ENCODE measurements around the gene AHDC1.
"Not testable (repeated sequence)": the region's sequence is repeated elsewhere in the genome, so short reads cannot be mapped to it uniquely, and the experiment has no call there.

Gene AHDC1

DNA sequence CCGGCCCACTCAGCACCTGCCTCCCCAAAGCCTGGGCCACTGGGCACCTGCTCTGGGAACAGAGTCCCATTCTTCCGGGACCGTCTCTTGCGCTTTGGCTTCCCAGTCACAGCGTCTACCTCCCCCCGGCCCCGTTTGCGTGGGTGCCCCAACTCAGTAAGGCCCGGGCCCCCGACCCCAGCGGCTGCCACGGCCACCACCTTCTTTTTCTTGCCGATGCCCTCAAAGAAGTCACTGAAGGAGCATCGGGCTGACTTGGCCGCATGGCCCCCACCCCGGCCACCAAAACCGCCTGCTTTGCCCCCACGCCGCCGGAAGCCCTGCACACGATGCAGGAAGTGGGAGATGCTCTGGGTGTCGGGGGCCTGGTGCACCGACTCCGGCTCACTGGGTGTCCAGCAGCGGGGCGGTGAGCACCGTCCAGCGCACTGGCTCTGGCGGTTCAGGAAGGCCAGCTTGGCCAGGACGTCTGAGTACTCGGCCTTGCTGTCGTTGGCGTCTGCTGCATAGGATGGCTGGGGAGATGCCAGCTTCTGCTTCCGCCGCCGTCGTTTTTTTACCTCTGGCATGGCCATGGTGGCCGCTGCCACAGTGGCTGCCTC lies 54.0 kb downstream of the AHDC1 start:
- no peak for DNase-seq (ENCODE audit: low read depth in 2 of 2)

DNA sequence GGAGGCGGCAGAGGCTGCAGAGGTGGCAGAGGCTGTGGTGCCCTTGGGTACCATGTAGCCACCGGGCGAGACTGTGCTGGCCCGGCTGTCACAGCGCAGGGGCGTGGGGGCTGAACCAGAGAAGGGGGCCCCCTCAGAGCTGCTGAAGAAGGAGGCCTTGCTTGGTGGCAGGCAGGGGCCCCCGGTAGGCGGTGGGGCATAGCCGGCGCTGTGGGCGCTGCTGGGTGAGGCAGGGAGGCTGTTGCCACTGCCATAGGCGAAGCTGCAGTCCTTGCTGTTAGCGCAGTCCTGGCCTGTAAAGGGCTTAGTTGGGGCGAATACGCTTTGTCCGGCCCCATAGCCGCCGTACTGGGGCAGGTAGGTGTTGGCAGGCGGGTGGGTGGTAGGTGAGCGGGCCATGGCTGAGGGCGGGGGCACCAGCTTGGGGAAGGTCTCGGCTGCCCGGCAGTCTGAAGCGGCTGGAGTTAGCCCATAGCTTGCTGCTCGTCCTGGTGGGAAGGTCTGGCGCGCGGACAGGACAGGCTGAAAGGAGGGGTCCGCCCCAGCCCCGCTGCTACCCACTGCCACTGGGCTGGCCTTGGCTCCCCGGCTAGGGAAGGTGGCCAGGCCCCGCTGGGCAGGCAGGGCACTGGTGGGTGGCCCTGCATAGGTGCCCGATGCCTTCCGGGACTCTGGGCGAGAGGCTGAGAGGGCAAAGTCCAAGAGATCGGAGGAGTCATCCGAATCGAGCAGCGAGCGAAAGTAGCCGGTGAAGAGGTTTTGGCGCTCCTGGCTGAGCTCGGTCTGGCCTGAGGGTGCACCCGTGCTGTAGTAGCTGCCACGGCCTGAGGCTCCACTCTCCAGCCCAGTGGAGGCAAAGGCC lies 54.9 kb downstream of the AHDC1 start:
- DNase-seq (ENCODE audit: low read depth in 2 of 2) = no peak

DNA sequence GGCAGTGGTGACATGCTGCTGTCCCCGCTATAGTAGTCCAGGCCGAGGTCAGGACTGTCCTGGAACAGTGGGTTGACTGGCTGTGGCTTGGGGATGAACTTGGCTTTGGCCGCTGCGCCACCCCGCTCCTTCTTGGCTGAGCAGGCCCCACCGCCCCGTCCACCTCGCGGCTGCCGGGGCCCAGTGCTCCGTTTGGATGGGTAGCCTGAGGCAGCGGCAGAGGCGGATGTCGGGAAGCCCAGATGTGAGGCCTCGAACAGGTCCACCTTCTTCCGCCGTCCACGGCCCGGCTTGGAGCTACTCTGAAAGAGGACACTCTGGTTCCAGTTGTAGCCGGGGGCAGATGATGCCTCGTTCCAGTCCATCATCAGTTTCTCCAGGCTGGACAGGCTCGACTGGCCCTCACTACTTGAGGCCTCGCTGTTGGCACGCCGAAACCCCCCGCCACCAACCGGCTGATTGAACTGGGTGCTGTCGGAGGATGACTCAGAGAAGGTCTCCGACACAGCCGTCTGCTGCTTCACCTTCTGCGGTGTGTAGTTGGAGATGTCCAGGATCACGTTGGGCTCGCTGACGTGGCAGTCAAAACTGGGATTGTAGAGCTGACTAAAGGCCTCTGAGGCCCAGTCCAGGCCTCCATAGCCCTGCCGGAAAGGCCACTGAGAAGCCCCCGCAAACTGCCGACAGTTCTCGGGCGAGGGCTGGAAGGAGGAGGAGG lies 55.6 kb downstream of the AHDC1 start:
- no peak for DNase-seq (ENCODE audit: low read depth in 2 of 2)

DNA sequence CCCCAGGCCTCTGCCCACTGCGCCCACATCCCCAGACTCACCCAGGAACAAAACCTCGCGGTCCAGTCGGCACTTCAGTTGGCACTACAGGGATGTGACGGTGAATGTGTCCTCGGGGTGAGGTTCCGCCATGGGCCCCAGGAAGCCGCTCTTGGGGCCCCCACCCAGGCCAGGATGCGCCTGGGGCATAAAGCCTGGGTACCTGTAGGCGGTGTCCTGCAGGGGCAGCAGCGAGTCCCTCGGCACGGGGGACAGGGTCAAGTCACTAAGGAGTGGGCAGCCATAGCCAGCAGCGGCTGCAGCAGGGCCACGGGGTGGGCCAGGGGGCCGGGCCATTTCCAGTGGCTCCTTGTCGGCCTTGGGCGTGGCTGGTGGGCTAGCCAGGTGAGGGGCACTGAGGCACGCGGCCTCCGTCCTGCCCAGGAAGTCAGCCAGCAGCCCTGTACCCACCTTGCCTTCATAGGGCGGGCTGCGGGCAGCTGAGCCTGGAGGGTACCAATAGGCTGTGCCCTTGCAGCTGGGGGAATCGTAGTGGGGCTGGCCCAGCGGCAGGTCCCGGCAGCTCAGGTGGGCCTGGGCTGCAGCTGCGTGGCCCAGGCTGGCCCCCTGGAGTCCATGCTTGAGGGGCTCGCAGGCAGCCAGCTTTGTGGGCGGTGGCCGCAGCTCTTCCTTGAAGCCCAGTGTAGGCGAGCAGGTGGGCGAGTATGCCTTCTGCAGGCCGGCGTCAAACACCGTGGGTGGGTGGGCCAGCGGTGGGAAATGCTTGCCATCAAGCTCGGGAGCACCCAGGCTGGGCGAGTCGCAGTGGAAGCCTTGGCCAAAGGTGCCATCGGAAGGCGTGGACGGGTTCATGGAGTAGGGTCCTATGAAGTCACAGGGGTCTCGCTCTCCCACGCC lies 56.5 kb downstream of the AHDC1 start:
- DNase-seq (ENCODE audit: low read depth in 2 of 2) = no peak

DNA sequence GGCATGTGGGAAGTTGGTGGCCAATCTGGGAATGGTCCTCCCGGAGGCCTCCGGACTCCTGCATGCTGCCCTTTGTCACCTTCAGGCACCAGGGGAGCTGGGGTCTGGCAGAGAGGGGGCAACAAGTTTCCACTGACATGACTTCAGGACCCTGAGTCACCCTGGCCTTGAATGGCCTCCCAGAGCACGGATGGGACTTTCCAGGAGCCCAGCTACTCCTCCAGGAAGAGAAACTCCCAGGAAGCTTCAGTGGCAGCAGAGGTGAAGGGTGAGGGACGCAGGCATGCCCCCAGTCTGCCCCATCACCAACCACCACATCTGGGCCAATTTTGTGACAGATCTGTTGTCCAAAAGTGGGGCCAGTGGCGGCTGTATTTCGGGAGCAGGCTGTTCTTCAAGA lies 58.1 kb downstream of the AHDC1 start:
- DNase-seq (ENCODE audit: low read depth in 2 of 2) = no peak

DNA sequence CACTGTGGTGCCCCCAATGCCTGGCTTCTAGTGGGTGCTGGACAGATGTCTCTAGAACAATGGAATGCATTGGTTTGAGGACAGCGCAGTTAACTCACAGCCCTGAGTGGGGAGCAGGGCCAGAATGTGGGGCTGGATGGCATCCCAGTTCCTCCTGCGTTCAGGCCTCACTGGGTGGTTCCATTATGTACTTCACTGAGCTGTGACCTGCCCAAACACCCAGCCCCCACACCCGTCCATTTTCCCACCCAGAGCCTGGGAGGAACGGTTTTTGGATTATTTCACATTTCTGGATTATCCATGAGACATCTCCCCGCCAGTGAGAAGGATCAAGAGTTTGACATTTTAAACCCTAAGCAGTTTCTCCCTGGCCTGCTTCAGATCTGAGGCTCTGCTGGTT lies 58.7 kb downstream of the AHDC1 start:
- DNase-seq (ENCODE audit: low read depth in 2 of 2) = no peak

DNA sequence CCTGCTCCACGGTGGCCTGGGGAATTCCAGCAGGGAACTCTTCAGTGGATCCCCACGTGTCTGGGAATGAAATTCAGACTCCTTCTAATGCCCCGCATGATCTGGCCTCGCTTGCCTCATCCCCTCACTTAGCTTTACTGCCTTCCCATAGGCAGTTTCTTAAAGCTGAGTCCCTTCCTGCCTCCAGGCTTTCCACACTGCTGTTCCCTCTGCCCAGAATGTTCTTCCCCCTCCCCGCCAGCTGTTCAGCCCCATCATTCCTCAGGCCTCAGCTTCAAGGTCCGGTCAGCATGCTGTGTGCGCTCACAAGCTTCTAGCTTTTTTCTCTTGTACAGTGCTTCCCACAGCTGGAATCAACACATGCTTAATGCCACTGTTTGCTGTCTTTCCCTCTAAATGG lies 59.1 kb downstream of the AHDC1 start:
- DNase-seq (ENCODE audit: low read depth in 2 of 2) = no peak

DNA sequence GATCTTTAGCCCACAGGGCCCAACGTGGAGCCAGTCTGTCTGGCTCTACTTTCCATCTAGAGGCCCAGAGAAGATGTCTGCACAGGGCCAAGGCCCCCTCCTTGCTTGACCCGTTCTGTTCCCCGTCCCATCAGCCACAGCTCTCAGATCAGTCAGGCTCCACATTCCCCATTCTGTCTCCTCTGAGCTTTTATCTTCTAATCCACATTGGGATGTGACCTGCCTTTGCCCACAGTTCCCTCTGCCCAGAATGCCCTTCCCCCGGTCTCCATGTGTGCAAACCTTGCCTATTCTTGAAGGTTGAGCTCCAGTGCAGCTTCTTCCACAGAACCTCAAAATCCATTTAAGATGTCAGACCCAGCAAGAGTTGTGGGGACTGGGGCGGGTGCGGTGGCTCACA lies 60.7 kb downstream of the AHDC1 start:
- no peak for DNase-seq (ENCODE audit: low read depth in 2 of 2)

DNA sequence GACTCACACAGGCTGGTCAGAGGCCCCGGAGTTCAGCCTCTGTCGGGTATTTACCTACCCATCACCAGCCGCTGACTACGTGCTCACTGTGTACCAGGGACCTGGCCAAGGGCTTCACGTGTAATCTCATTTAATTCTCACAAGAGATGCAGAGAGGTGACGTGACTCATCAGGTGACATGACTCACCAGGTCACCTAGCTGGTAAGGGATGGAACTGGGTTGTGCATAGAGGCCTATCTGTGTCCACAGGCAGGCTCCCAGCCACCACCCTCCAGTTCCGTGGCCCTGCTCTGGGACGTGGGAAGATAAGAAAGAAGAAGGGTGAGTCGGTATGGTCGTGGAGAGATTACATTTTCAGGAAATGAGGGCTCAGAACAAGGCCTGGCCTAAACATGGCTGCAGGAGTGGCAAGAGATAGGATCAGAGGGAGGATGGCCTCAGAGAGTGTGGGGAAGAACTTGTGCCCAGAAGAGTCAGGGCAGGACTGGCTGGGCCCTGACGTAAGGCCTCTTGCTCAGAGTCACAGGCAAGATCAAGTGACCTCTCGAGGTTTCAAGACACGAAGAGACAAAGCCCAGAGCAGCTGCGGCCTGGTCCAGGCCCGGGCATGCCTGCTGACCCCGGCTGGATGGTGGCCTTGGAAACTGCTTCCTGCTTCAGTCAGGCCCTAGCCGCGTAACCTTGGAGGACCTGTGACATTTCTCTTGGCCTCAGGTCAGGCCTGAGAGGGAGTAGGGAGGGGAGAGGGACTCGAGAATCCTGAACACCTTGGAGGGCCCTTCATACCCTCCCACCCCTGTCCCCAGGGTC lies 61.3 kb downstream of the AHDC1 start:
- DNase-seq (ENCODE audit: low read depth in 2 of 2) = no peak

DNA sequence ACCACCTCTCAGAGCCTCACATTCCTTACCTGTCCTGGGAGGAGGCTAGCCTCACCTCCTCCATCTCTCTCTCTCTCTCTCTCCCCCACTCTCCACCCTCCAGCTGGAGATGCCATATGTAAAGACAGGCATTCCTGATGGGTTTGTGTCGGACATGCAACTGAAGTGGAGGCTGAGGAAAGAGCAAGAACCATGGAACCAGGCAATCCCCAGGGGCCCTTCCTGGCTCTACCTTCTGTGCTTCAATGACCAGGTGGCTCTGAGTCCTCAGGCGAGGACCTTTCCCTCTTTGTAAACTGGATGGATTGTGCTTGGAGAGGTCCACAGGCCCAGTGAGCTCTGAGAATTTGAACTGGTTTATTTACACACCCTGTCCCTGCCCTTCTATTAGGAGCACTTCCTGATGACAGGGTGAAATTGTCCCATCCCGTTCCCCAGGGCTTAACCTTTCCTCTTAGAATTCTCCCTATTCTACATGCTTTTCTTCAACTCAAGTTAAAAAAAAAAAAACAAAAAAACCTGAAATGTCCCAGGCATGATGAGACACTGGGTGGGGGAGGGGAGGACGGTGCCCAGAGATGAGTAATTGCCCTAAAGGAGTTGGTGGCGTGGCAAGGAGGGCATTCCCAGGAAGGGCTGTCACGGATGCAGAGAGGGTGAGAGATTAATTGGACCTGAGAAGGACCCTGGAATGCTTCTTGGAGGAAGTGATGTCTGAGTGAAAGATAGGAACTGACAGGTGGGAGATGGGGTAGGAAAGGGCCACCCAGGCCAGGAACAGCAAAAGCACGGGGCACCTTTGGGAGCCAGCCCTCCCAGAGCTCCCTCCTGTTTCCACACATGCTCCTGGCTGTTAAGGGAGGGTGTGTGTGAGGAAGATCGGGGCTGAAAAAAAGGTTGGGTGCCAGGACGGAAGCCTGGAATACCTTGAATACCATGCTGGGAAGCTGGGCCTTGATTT lies 63.8 kb downstream of the AHDC1 start:
- DNase-seq (ENCODE audit: low read depth in 2 of 2) = no peak

DNA sequence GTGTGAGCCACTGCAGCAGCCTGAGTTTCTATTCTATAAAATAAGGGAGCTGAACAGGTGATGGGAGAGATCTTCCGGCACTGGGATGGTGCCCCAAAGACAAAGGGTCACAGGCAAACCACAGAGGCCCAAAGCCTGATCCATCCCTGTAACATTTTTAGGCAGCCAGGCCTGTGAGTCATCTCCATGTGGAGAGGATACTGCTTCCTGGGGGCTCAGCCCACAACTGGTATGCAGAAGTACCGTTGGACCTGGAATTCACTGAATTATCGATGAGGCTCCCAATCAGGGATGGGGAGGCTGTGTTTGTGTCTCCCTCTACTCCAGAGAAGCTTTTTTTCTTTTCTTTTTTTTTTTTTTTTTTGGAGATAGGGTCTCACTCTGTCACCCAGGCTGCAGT lies 65.2 kb downstream of the AHDC1 start:
- DNase-seq (ENCODE audit: low read depth in 2 of 2) = no peak

DNA sequence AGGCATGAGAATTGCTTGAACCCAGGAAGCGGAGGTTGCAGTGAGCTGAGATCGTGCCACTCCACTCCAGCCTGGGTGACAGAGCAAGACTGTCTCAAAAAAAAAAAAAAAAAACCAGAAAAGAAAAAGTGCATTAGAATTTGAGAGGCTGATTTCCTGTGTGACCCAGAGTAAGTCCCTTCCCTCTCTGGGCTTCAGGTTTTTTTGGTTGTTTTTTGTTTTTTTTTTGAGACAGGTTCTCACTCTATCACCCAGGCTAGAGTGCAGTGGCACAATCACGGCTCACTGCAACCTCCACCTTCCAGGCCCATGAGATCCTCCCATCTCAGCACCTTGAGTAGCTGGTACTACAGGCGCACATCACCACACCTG lies 65.7 kb downstream of the AHDC1 start:
- not testable (repeated sequence) for DNase-seq (ENCODE audit: low read depth in 2 of 2)

DNA sequence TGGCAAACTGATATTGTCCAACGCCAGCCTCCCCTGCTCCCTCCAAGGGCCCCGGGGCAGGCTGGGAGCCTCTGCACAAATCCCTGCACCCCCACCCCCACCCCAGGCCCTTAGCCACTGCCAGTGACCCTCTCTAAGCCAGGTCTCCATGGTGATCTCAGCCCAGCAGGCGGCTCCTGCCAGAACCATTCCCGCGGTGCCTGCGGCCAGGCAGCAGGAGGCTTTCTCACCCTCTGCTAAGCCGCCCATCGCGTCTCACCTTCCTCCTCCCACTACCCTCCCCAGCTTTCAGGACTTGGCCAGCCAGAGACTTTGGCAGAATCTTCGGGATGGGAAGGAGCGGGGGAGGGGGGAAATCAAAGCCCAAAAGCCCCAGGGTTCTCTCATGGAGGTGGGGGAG lies 67.2 kb downstream of the AHDC1 start:
- no peak for DNase-seq (ENCODE audit: low read depth in 2 of 2)

DNA sequence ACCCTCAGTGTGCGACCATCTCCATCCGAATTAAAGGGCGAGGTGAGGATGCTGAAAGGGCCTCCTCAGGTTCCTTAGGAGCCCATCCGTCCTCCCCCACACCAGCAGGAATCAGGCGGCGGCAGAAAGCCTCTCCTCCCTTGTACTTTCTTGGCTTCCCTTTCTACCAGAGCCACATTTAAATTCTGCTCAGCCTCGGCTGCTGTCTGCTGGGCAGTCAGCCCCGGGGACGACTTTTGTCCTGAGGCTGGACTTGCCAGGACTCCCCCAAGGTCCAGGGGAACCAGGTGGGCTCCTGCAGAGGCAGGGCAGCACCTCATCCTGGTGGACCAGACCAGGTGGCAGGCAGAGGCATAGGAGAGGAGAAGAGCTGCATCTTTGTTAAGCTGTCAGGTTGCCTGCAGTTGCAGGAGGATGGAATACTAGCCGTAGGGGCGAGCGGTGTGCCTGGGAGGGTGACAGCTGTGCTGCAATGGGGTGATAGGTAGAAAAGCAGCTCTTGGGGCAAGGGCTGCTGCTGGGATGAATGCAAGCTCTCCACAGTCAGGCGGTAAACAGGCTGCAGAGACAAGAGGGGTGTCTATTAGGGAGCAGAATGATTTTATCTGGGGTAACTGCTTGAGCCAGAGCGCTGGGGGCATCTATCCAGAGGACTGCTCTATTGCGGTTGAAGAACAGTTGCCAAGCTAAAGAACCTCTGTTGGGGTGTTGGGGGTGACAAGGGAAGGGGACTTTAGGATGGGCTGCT lies 67.8 kb downstream of the AHDC1 start:
- DNase-seq (ENCODE audit: low read depth in 2 of 2) = no peak

DNA sequence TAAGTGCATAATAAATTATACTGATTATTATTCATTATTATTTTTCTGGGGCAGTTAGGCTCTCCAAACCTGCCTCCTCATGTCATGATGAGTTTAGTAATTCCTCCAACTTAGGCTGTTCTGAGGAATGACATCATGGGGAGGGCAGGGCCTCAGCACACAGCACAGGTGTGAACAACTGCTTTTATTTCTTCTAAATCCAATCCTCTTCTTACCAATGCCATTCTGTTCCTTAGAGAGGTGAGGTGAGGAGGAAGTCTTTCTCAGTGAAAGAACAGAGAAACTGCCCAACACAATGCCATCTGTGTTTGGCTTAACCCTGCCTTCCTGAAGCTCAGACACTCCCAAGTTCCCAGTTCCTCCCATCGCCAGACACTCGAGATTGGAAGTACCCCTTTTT lies 68.6 kb downstream of the AHDC1 start:
- no peak for DNase-seq (ENCODE audit: low read depth in 2 of 2)

DNA sequence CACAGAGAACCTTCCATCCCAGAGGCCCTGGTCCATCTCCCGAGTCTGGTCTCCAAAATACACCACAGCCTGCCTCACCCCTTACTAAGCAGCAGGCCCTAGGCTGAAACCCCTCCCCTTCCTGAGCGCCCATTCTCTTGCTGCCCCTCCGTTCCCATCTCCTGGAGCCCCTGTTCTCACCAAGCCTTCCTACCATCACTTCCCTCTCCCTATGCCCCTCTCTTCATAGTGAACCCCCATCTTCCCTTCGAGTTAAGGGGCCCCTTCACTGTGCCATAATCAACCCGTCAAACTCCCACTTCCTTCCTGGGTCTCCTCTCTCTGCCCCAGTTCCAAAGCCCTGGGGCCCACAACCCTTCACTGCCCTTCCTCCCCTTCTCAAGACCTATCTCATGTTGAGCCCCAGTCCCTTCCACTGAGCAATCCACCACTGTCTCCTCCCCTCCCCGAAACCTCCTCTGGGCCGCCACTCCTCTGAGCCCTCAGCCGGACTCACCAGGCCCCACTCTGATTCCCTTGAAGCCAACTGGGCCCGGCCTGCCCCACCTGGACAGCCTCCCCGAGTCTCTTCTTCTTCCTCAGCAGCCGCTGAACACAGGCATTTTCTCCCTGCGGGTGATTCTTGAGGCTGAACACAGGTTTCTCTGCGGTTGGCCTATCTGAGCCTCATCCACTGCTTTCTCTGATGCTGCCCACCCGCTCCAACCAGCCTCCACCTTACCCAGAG lies 71.8 kb downstream of the AHDC1 start:
- DNase-seq (ENCODE audit: low read depth in 2 of 2) = no peak

DNA sequence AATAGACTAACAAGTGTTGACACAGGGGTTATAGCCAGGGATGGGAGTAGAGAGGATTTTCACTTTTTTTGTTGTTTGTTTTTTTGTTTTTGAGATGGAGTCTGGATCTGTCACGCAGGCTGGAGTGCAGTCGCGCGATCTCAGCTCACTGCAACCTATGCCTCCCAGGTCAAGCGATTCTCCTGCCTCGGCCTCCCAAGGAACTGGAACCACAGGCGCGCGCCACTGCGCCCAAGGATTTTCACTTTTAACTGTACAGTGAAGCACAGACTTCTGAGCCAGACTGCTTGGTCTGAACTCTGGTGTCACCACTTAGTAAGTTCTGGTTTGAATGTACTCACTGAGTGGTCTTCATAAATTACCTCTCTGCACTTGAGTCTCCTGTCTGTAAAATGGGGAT lies 73.8 kb downstream of the AHDC1 start:
- no peak for DNase-seq (ENCODE audit: low read depth in 2 of 2)

DNA sequence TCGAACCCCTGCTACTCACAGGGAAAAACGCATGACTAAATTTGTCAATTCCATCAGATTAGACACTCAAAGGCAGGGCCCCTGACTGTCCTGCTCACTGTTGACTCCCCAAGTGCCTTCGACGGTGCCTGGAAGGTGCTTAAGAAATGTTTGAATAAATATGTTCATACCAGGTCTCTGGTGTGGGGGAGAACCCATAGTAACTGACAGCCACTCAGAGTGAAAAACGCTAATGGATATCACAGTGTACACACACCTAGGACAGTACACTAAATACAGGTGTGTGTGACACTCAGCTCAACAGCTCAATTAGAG lies 74.3 kb downstream of the AHDC1 start:
- no peak for DNase-seq (ENCODE audit: low read depth in 2 of 2)
